ENCODE measurements around the gene DRC7.

The DRC7 gene

DNA sequence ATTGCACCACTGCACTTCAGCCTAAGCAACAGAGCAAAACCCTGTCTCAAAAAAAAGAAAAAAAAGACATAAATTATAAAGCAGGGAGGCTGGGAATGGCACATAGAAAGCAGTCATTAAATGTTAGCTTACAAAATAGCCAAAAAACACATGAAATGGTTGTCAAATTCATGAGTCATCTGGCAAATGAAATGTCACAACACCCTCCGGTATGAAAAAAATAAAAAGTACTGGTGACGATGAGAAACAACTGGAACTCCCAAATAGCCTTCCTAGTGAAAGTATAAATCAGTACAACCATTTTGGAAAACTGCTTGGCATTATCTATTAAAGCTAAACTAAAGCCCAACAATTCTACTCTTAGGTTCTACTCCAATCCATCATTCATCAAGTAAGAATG lies 37.4 kb downstream of the DRC7 start:
- TF ChIP-seq, protein P1, sequence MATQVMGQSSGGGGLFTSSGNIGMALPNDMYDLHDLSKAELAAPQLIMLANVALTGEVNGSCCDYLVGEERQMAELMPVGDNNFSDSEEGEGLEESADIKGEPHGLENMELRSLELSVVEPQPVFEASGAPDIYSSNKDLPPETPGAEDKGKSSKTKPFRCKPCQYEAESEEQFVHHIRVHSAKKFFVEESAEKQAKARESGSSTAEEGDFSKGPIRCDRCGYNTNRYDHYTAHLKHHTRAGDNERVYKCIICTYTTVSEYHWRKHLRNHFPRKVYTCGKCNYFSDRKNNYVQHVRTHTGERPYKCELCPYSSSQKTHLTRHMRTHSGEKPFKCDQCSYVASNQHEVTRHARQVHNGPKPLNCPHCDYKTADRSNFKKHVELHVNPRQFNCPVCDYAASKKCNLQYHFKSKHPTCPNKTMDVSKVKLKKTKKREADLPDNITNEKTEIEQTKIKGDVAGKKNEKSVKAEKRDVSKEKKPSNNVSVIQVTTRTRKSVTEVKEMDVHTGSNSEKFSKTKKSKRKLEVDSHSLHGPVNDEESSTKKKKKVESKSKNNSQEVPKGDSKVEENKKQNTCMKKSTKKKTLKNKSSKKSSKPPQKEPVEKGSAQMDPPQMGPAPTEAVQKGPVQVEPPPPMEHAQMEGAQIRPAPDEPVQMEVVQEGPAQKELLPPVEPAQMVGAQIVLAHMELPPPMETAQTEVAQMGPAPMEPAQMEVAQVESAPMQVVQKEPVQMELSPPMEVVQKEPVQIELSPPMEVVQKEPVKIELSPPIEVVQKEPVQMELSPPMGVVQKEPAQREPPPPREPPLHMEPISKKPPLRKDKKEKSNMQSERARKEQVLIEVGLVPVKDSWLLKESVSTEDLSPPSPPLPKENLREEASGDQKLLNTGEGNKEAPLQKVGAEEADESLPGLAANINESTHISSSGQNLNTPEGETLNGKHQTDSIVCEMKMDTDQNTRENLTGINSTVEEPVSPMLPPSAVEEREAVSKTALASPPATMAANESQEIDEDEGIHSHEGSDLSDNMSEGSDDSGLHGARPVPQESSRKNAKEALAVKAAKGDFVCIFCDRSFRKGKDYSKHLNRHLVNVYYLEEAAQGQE (IDR thresholded peaks at IDR 0.05; ENCODE audit: insufficient read depth in 1 of 2, low read depth in 2 of 2, low read length in 2 of 2): no peak
- no peak for TF ChIP-seq POLR2AphosphoS5 (IDR thresholded peaks at IDR 0.05; ENCODE audit: low read depth, low read length)
- TF ChIP-seq TAF1 (IDR thresholded peaks at IDR 0.05; ENCODE audit: borderline replicate concordance, insufficient read depth, low read length): no peak
- TF ChIP-seq FOXP2 (optimal IDR thresholded peaks at IDR 0.05; ENCODE audit: borderline replicate concordance, extremely low read depth, extremely low read length, insufficient read depth): no peak
- no peak for TF ChIP-seq SIN3A (IDR thresholded peaks at IDR 0.05; ENCODE audit: borderline replicate concordance, insufficient read depth, low read length)

DNA sequence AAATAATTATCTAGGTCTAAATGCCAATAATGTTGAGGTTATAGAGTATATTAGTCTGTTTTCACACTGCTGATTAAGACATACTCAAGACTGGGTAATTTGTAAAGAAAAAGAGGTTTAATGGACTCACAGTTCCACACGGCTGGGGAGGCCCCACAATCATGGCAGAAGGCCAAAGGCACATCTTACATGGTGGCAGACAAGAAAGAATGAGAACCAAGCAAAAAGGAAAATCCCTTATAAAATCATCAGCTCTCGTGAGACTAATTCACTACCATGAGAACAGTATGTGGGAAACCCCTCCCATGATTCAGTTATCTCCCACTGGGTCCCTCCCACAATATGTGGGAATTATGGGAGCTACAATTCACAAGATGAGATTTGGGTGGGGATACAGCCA lies 38.1 kb downstream of the DRC7 start:
- TF ChIP-seq SIN3A (IDR thresholded peaks at IDR 0.05; ENCODE audit: borderline replicate concordance, insufficient read depth, low read length): no peak
- TF ChIP-seq, protein P1 (IDR thresholded peaks at IDR 0.05; ENCODE audit: insufficient read depth in 1 of 2, low read depth in 2 of 2, low read length in 2 of 2): no peak
- no peak for TF ChIP-seq POLR2AphosphoS5 (IDR thresholded peaks at IDR 0.05; ENCODE audit: low read depth, low read length)
- TF ChIP-seq TAF1 (IDR thresholded peaks at IDR 0.05; ENCODE audit: borderline replicate concordance, insufficient read depth, low read length): no peak
- TF ChIP-seq FOXP2 (optimal IDR thresholded peaks at IDR 0.05; ENCODE audit: borderline replicate concordance, extremely low read depth, extremely low read length, insufficient read depth): no peak

DNA sequence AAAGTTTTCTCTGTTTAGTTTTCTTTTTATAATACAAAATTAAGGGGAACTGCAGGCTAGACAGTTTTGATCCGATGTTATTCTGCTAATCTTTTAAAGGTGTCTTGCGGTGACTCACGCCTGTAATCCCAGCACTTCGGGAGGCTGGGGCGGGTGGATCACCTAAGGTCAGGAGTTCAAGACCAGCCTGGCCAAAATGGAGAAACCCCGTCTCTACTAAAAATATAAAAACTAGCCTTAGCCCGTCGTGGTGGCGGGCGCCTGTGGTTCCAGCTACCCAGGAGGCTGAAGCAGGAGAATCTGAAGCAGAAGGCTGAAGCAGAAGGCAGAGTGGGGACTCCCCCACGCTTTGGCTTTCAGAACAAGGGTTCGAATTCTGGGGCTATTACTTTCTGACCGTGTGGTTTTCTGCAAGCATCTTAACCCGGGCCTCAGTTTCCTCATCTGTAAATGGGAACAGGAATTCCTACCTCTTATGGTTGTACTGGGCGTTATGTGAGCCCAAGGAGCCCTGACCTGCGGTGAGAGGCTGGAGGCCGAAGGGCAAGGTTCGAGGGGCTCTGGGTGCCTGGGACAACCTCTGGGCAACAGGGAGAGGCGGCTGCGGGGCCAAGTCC lies 39.8 kb downstream of the DRC7 start:
- no peak for TF ChIP-seq FOXP2 (optimal IDR thresholded peaks at IDR 0.05; ENCODE audit: borderline replicate concordance, extremely low read depth, extremely low read length, insufficient read depth)
- TF ChIP-seq, protein P1 (IDR thresholded peaks at IDR 0.05; ENCODE audit: insufficient read depth in 1 of 2, low read depth in 2 of 2, low read length in 2 of 2): no peak
- TF ChIP-seq POLR2AphosphoS5 (IDR thresholded peaks at IDR 0.05; ENCODE audit: low read depth, low read length): no peak
- no peak for TF ChIP-seq SIN3A (IDR thresholded peaks at IDR 0.05; ENCODE audit: borderline replicate concordance, insufficient read depth, low read length)
- no peak for TF ChIP-seq TAF1 (IDR thresholded peaks at IDR 0.05; ENCODE audit: borderline replicate concordance, insufficient read depth, low read length)

DNA sequence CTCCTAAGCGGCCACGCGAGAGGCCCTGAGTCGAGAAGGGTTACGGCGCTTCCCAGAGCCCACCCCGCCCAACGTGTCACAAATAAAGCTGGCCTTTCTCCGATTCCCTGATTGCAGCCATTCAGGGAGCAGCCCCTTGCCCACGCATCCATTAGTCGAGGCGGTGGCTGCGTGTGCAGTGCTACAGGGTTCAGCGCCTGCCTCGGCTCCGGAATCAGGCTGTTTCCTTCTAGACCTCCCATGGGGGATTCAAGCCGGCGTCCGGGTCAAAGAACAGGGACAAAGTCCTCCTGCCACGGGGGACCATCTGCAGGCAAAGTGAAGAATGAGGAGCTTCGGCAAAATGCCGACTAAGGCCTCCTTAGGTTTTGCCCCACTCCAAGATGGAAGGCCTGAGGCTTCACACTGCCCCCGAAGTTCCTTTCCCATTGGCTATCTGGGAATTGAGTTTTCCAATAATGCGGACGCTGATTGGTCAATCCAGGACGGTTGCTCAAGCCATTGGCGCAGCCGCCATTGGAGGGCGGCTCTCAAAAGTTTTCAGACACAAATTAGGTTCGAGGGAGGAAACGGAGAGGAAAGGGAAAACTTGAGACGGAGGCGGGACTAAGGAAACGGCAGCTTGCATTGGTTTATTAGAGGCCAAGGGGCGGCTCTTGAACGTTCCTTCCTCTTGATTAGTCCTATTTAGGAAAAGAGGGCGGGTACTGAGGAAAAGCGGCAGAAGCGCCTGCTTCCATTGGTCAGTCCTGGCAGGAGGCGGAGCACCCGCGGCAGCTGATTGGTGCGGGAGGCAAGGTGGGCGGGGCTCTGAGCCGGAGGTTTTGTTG lies 40.5 kb downstream of the DRC7 start:
- TF ChIP-seq POLR2AphosphoS5 (IDR thresholded peaks at IDR 0.05; ENCODE audit: low read depth, low read length): peak; percentile 74; the same call in 1 of the 2 replicates
- TF ChIP-seq SIN3A (IDR thresholded peaks at IDR 0.05; ENCODE audit: borderline replicate concordance, insufficient read depth, low read length): no peak
- TF ChIP-seq TAF1 (IDR thresholded peaks at IDR 0.05; ENCODE audit: borderline replicate concordance, insufficient read depth, low read length): peak; percentile 30; the same call in 1 of the 2 replicates
- TF ChIP-seq FOXP2 (optimal IDR thresholded peaks at IDR 0.05; ENCODE audit: borderline replicate concordance, extremely low read depth, extremely low read length, insufficient read depth): no peak
- TF ChIP-seq, protein P1 (IDR thresholded peaks at IDR 0.05; ENCODE audit: insufficient read depth in 1 of 2, low read depth in 2 of 2, low read length in 2 of 2): no peak
